HG03520 (cell line): ENCODE results near the gene RMND5B.

ENCODE experiments used
- ATAC-seq: cut with Tn5 transposase; IDR thresholded peaks from one replicate; pipeline ENCODE4 v1.9.1; 2021; ENCODE audit warnings: mild to moderate bottlenecking, moderate library complexity; ENCODE audit not compliant: unreplicated experiment

The RMND5B gene

DNA sequence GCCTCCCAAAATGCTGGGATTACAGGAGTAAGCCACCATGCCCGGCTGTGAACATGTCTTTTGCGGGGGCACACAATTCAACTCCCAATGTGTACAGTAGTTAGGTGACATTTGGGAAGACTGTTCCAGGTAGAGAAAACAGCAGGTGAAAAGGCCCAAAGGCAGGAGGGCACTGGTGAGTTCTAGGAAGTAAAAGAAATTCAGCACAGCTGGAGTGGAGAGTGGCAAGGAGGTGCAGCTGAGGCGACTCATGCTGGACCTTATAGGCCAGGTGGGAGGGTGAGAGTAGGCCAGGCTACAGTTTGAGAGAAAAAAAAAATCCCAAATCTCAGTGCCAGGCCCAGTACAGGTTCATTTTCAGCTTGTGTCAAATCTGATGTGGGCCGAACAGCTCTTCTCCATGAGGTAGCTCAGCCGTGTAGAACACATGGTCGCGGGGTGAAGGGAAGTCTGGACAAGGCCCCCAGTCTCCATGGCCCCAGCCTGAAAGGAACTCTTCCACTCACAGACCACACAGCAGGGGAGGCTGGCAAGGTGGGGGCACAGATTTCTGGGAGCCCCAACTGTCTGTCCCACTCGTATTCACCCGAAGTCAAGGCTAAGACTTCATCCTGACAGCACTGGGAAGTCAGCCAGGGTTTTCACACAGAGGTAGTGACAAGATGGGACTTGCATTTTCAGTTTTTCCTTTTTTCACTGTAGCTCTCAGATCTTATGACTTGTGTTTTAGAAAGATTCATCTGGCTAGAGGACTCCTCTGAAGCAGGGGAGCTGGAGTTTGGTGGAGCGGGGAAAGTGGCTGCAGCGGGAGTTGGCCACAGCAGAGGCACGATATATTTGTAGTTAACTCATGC lies 69.0 kb downstream of the RMND5B start:
- ATAC-seq, result no peak
